ENCODE measurements around the gene PRAMEF13.
"Not testable (repeated sequence)": the region's sequence is repeated elsewhere in the genome, so short reads cannot be mapped to it uniquely, and the experiment has no call there.

Gene PRAMEF13

DNA sequence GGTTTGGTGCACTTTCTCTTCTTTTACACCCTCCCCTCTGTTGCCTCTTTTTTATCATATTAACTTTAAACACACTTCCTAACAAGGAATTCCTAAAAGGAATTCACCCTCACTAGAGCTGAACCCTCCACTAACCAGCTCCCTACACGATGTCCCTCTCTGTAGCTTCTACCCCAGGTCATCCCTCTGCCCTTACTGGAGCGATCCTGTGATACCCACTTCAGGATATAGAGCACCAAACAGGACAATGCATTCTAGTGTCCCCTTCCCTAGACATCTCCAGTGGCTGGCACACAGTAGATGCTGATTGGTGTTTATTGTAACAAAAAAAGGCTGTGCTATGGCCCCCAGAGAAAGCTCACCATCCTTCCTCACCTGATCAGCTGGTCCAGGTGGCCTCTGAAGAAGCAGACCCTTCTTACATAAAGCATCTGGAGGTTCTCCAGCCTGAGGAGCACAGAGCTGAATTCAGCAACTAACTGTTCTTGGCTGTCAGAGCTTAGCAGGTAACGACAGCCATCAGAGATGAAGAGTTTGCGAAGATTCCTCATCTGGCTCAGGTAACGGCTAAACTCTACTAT, 23.4 kb upstream of the PRAMEF13 start:
- H3K36me3 ChIP-seq (ENCODE audit: low read length), result no peaks in the 10 kb centered on the region
- no peak overlapping the region for H3K4me2 ChIP-seq (ENCODE audit: low read depth, low read length, poor library complexity, severe bottlenecking)
- no peak overlapping the region for H3K4me3 ChIP-seq (ENCODE audit: insufficient read depth, low read length, poor library complexity, severe bottlenecking)
- no peak overlapping the region for H3K27ac ChIP-seq (ENCODE audit: low read depth, low read length)
- H3K27me3 ChIP-seq (ENCODE audit: low read length), result no peaks in the 10 kb centered on the region
- no peaks in the 10 kb centered on the region for H4K20me1 ChIP-seq (ENCODE audit: low read depth, low read length)
- no peak overlapping the region for H2AFZ ChIP-seq (ENCODE audit: low read depth, low read length, severe bottlenecking)
- TF ChIP-seq, protein P1, sequence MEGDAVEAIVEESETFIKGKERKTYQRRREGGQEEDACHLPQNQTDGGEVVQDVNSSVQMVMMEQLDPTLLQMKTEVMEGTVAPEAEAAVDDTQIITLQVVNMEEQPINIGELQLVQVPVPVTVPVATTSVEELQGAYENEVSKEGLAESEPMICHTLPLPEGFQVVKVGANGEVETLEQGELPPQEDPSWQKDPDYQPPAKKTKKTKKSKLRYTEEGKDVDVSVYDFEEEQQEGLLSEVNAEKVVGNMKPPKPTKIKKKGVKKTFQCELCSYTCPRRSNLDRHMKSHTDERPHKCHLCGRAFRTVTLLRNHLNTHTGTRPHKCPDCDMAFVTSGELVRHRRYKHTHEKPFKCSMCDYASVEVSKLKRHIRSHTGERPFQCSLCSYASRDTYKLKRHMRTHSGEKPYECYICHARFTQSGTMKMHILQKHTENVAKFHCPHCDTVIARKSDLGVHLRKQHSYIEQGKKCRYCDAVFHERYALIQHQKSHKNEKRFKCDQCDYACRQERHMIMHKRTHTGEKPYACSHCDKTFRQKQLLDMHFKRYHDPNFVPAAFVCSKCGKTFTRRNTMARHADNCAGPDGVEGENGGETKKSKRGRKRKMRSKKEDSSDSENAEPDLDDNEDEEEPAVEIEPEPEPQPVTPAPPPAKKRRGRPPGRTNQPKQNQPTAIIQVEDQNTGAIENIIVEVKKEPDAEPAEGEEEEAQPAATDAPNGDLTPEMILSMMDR (IDR thresholded peaks at IDR 0.05; ENCODE audit: insufficient read depth, low read length, poor library complexity, severe bottlenecking), result no peak
- no peak for TF ChIP-seq EZH2phosphoT487 (conservative IDR thresholded peaks at IDR 0.05; ENCODE audit: low read length)
- no peaks in the 10 kb centered on the region for H3K79me2 ChIP-seq (ENCODE audit: insufficient read depth, low read length)
- no peaks in the 10 kb centered on the region for H3F3A ChIP-seq (ENCODE audit: insufficient read depth)
- no peaks in the 10 kb centered on the region for H3K9me2 ChIP-seq (replicated peaks; ENCODE audit: insufficient read depth, low read length)
- H3K9me3 ChIP-seq (ENCODE audit: insufficient read depth, low read length), result no peaks in the 10 kb centered on the region
- H3K9ac ChIP-seq (ENCODE audit: low read length), result no peak overlapping the region

- H3K27ac ChIP-seq (ENCODE audit: low read depth, low read length); H3F3A ChIP-seq (ENCODE audit: insufficient read depth); H3K4me2 ChIP-seq (ENCODE audit: low read depth, low read length, poor library complexity, severe bottlenecking); H3K79me2 ChIP-seq (ENCODE audit: insufficient read depth, low read length); H2AFZ ChIP-seq (ENCODE audit: low read depth, low read length, severe bottlenecking); H3K9ac ChIP-seq (ENCODE audit: low read length); H3K27me3 ChIP-seq (ENCODE audit: low read length); H3K9me3 ChIP-seq (ENCODE audit: insufficient read depth, low read length); H3K36me3 ChIP-seq (ENCODE audit: low read length); H3K9me2 ChIP-seq (replicated peaks; ENCODE audit: insufficient read depth, low read length); H4K20me1 ChIP-seq (ENCODE audit: low read depth, low read length); H3K4me3 ChIP-seq (ENCODE audit: insufficient read depth, low read length, poor library complexity, severe bottlenecking): not testable (repeated sequence)
Observed at GRCh38 chr1:13222788-13223187, 21.6 kb upstream of the PRAMEF13 start.

- H3K4me3 ChIP-seq (ENCODE audit: insufficient read depth, low read length, poor library complexity, severe bottlenecking); H3K4me2 ChIP-seq (ENCODE audit: low read depth, low read length, poor library complexity, severe bottlenecking); H3K9me2 ChIP-seq (replicated peaks; ENCODE audit: insufficient read depth, low read length); H4K20me1 ChIP-seq (ENCODE audit: low read depth, low read length); H3K9ac ChIP-seq (ENCODE audit: low read length); H3K36me3 ChIP-seq (ENCODE audit: low read length); H3K27me3 ChIP-seq (ENCODE audit: low read length); H3K79me2 ChIP-seq (ENCODE audit: insufficient read depth, low read length); H2AFZ ChIP-seq (ENCODE audit: low read depth, low read length, severe bottlenecking); H3K9me3 ChIP-seq (ENCODE audit: insufficient read depth, low read length); H3F3A ChIP-seq (ENCODE audit: insufficient read depth); H3K27ac ChIP-seq (ENCODE audit: low read depth, low read length): not testable (repeated sequence)
Observed at GRCh38 chr1:13219203-13219602, 18.0 kb upstream of the PRAMEF13 start.

GRCh38 chr1:13216619-13217018, 15.4 kb upstream of the PRAMEF13 start:
- H3K9me3 ChIP-seq (ENCODE audit: insufficient read depth, low read length); H3K27ac ChIP-seq (ENCODE audit: low read depth, low read length); H2AFZ ChIP-seq (ENCODE audit: low read depth, low read length, severe bottlenecking); H4K20me1 ChIP-seq (ENCODE audit: low read depth, low read length); H3F3A ChIP-seq (ENCODE audit: insufficient read depth); H3K9me2 ChIP-seq (replicated peaks; ENCODE audit: insufficient read depth, low read length); H3K36me3 ChIP-seq (ENCODE audit: low read length); H3K9ac ChIP-seq (ENCODE audit: low read length); H3K27me3 ChIP-seq (ENCODE audit: low read length); H3K4me2 ChIP-seq (ENCODE audit: low read depth, low read length, poor library complexity, severe bottlenecking); H3K79me2 ChIP-seq (ENCODE audit: insufficient read depth, low read length); H3K4me3 ChIP-seq (ENCODE audit: insufficient read depth, low read length, poor library complexity, severe bottlenecking): not testable (repeated sequence)

GRCh38 chr1:13208712-13209111, 7.5 kb upstream of the PRAMEF13 start:
- H3K27ac ChIP-seq (ENCODE audit: low read depth, low read length); H3K27me3 ChIP-seq (ENCODE audit: low read length): not testable (repeated sequence)

GRCh38 chr1:13171548-13171947, 29.7 kb downstream of the PRAMEF13 start, which contains the start of gene PRAMEF9:
Gene PRAMEF9, plus strand, starts transcription at chr1:13171848. Its CDS starts 3,433 bp downstream, at chr1:13175281.
- not testable (repeated sequence) for H2AFZ ChIP-seq (ENCODE audit: low read depth, low read length, severe bottlenecking); H3K4me3 ChIP-seq (ENCODE audit: insufficient read depth, low read length, poor library complexity, severe bottlenecking); H3K27me3 ChIP-seq (ENCODE audit: low read length); H3K27ac ChIP-seq (ENCODE audit: low read depth, low read length); H3K79me2 ChIP-seq (ENCODE audit: insufficient read depth, low read length); H3K9me2 ChIP-seq (replicated peaks; ENCODE audit: insufficient read depth, low read length); H3K9me3 ChIP-seq (ENCODE audit: insufficient read depth, low read length); H3F3A ChIP-seq (ENCODE audit: insufficient read depth); H3K9ac ChIP-seq (ENCODE audit: low read length); H3K4me2 ChIP-seq (ENCODE audit: low read depth, low read length, poor library complexity, severe bottlenecking); H4K20me1 ChIP-seq (ENCODE audit: low read depth, low read length); H3K36me3 ChIP-seq (ENCODE audit: low read length)

More at GRCh38 chr1:13208712-13209111, 7.5 kb upstream of the PRAMEF13 start:
- H3K9me2 ChIP-seq (replicated peaks; ENCODE audit: insufficient read depth, low read length); H3K79me2 ChIP-seq (ENCODE audit: insufficient read depth, low read length); H4K20me1 ChIP-seq (ENCODE audit: low read depth, low read length); H3K36me3 ChIP-seq (ENCODE audit: low read length); H2AFZ ChIP-seq (ENCODE audit: low read depth, low read length, severe bottlenecking); H3K4me2 ChIP-seq (ENCODE audit: low read depth, low read length, poor library complexity, severe bottlenecking); H3K9me3 ChIP-seq (ENCODE audit: insufficient read depth, low read length); H3F3A ChIP-seq (ENCODE audit: insufficient read depth); H3K9ac ChIP-seq (ENCODE audit: low read length); H3K4me3 ChIP-seq (ENCODE audit: insufficient read depth, low read length, poor library complexity, severe bottlenecking): not testable (repeated sequence)

GRCh38 chr1:13165531-13165930, 35.7 kb downstream of the PRAMEF13 start, which contains the start of gene HNRNPCL4:
Gene HNRNPCL4, minus strand, starts transcription at chr1:13165631. Its CDS starts 164 bp downstream, at chr1:13165467.
- not testable (repeated sequence) for H3K27me3 ChIP-seq (ENCODE audit: low read length); H3K4me3 ChIP-seq (ENCODE audit: insufficient read depth, low read length, poor library complexity, severe bottlenecking); H2AFZ ChIP-seq (ENCODE audit: low read depth, low read length, severe bottlenecking); H3K36me3 ChIP-seq (ENCODE audit: low read length); H3K9me2 ChIP-seq (replicated peaks; ENCODE audit: insufficient read depth, low read length); H3F3A ChIP-seq (ENCODE audit: insufficient read depth); H3K9ac ChIP-seq (ENCODE audit: low read length); H4K20me1 ChIP-seq (ENCODE audit: low read depth, low read length); H3K4me2 ChIP-seq (ENCODE audit: low read depth, low read length, poor library complexity, severe bottlenecking); H3K9me3 ChIP-seq (ENCODE audit: insufficient read depth, low read length); H3K79me2 ChIP-seq (ENCODE audit: insufficient read depth, low read length); H3K27ac ChIP-seq (ENCODE audit: low read depth, low read length)
